Right lobe of liver (tissue), 4 donors: Measurements from ENCODE around the gene MAPK8.

ENCODE experiments used
- CTCF ChIP-seq, 4 donors: fragments of 200-600 bp in 3 of 4; fragments of 450-650 bp in 1 of 4; IDR thresholded peaks; one replicate each; pipeline versions ENCODE4 v1.5.1 to v1.8.0; 2016 to 2022; ENCODE audit warnings: antibody characterized with exemption in 4 of 4, mild to moderate bottlenecking in 2 of 4
- POLR2A ChIP-seq: fragments of 450-650 bp; IDR thresholded peaks from one replicate; pipeline ENCODE4 v1.6.1; 2017; ENCODE audit warnings: antibody characterized with exemption, mild to moderate bottlenecking
- donor health status: DM: no; HTN: no; CAD: no.
- donor health status: DM: no; HTN: no; CAD: no.
- donor health status: DM: no; HTN: yes; CAD: no.

- TF ChIP-seq CTCF (IDR thresholded peaks at IDR 0.05) (no peak), POLR2A (no peak)
Measured at GRCh38 chr10:48470893-48471805, 164.7 kb downstream of the MAPK8 start.
